Measurements from ENCODE around the gene BBOF1.
"Not testable (repeated sequence)": the region's sequence is repeated elsewhere in the genome, so short reads cannot be mapped to it uniquely, and the experiment has no call there.

BBOF1 gene

GRCh38 chr14:74018586-74019407 is at the start of gene BBOF1, which contains the start of gene ENTPD5:
Gene BBOF1 (plus strand): TSS chr14:74019349. CDS start chr14:74019479, 130 bp downstream.
Gene ENTPD5 (minus strand): TSS chr14:74019288. CDS start chr14:73988102, 31,186 bp downstream.
- peak within 1 kb of the TSS; percentile 86 for H3K9ac ChIP-seq (ENCODE audit: low read depth, low read length)
- H3K4me1 ChIP-seq (ENCODE audit: insufficient read depth, low read length): no peaks in the 10 kb centered on the region
- no peaks in the 10 kb centered on the region for H3K9me3 ChIP-seq (ENCODE audit: control insufficient read depth, insufficient read depth, low read length)
- H3K36me3 ChIP-seq (ENCODE audit: insufficient read depth, low read length): no peaks in the 10 kb centered on the region

GRCh38 chr14:73973497-73973896 is 45.7 kb upstream of the BBOF1 start:
- no peaks in the 10 kb centered on the region for H3K9me3 ChIP-seq (ENCODE audit: control insufficient read depth, insufficient read depth, low read length)
- no peaks in the 10 kb centered on the region; the same call in 1 of the 2 replicates for H3K36me3 ChIP-seq (ENCODE audit: insufficient read depth, low read length)
- H3K4me1 ChIP-seq (ENCODE audit: insufficient read depth, low read length): no peaks in the 10 kb centered on the region
- no peak overlapping the region for H3K9ac ChIP-seq (ENCODE audit: low read depth, low read length)

GRCh38 chr14:73976125-73976524 is 43.0 kb upstream of the BBOF1 start:
- Histone ChIP-seq H3K9ac (ENCODE audit: low read depth, low read length) (no peak overlapping the region), H3K36me3 (ENCODE audit: insufficient read depth, low read length) (no peaks in the 10 kb centered on the region), H3K4me1 (ENCODE audit: insufficient read depth, low read length) (no peaks in the 10 kb centered on the region)

GRCh38 chr14:73977896-73978295 is 41.3 kb upstream of the BBOF1 start:
- Histone ChIP-seq H3K4me1 (ENCODE audit: insufficient read depth, low read length) (no peaks in the 10 kb centered on the region), H3K9ac (ENCODE audit: low read depth, low read length) (no peak overlapping the region), H3K36me3 (ENCODE audit: insufficient read depth, low read length) (no peaks in the 10 kb centered on the region), H3K9me3 (ENCODE audit: control insufficient read depth, insufficient read depth, low read length) (no peaks in the 10 kb centered on the region)

More at GRCh38 chr14:73976125-73976524, 43.0 kb upstream of the BBOF1 start:
- no peaks in the 10 kb centered on the region for H3K9me3 ChIP-seq (ENCODE audit: control insufficient read depth, insufficient read depth, low read length)

- Histone ChIP-seq H3K4me1 (ENCODE audit: insufficient read depth, low read length) (no peaks in the 10 kb centered on the region), H3K9me3 (ENCODE audit: control insufficient read depth, insufficient read depth, low read length) (no peaks in the 10 kb centered on the region), H3K36me3 (ENCODE audit: insufficient read depth, low read length) (peaks cover 4% of the 10 kb centered on the region; the same call in 1 of the 2 replicates), H3K9ac (ENCODE audit: low read depth, low read length) (no peak overlapping the region)
Measured at GRCh38 chr14:73988065-73988464, 31.1 kb upstream of the BBOF1 start.

GRCh38 chr14:73988656-73989055 is 30.5 kb upstream of the BBOF1 start:
- H3K9ac ChIP-seq (ENCODE audit: low read depth, low read length); H3K36me3 ChIP-seq (ENCODE audit: insufficient read depth, low read length); H3K9me3 ChIP-seq (ENCODE audit: control insufficient read depth, insufficient read depth, low read length); H3K4me1 ChIP-seq (ENCODE audit: insufficient read depth, low read length): not testable (repeated sequence)

- Histone ChIP-seq H3K9ac (ENCODE audit: low read depth, low read length) (no peak overlapping the region), H3K9me3 (ENCODE audit: control insufficient read depth, insufficient read depth, low read length) (no peaks in the 10 kb centered on the region), H3K4me1 (ENCODE audit: insufficient read depth, low read length) (no peaks in the 10 kb centered on the region), H3K36me3 (ENCODE audit: insufficient read depth, low read length) (peaks cover 3% of the 10 kb centered on the region; the same call in 1 of the 2 replicates)
Measured at GRCh38 chr14:73991092-73991491, 28.1 kb upstream of the BBOF1 start.

GRCh38 chr14:73994926-73995325 is 24.2 kb upstream of the BBOF1 start:
- H3K36me3 ChIP-seq (ENCODE audit: insufficient read depth, low read length); H3K9ac ChIP-seq (ENCODE audit: low read depth, low read length); H3K9me3 ChIP-seq (ENCODE audit: control insufficient read depth, insufficient read depth, low read length); H3K4me1 ChIP-seq (ENCODE audit: insufficient read depth, low read length): not testable (repeated sequence)

GRCh38 chr14:73995977-73996378 is 23.2 kb upstream of the BBOF1 start:
- Histone ChIP-seq H3K9me3 (ENCODE audit: control insufficient read depth, insufficient read depth, low read length) (no peaks in the 10 kb centered on the region), H3K4me1 (ENCODE audit: insufficient read depth, low read length) (no peaks in the 10 kb centered on the region), H3K9ac (ENCODE audit: low read depth, low read length) (no peak overlapping the region), H3K36me3 (ENCODE audit: insufficient read depth, low read length) (no peaks in the 10 kb centered on the region)

- Histone ChIP-seq H3K9me3 (ENCODE audit: control insufficient read depth, insufficient read depth, low read length) (no peaks in the 10 kb centered on the region), H3K4me1 (ENCODE audit: insufficient read depth, low read length) (no peaks in the 10 kb centered on the region), H3K36me3 (ENCODE audit: insufficient read depth, low read length) (no peaks in the 10 kb centered on the region), H3K9ac (ENCODE audit: low read depth, low read length) (no peak overlapping the region)
Measured at GRCh38 chr14:73996731-73997107, 22.4 kb upstream of the BBOF1 start.

GRCh38 chr14:73997108-73997943 is 21.8 kb upstream of the BBOF1 start:
- no peaks in the 10 kb centered on the region for H3K36me3 ChIP-seq (ENCODE audit: insufficient read depth, low read length)
- H3K4me1 ChIP-seq (ENCODE audit: insufficient read depth, low read length): no peaks in the 10 kb centered on the region
- no peaks in the 10 kb centered on the region for H3K9me3 ChIP-seq (ENCODE audit: control insufficient read depth, insufficient read depth, low read length)
- no peak overlapping the region for H3K9ac ChIP-seq (ENCODE audit: low read depth, low read length)

- no peaks in the 10 kb centered on the region for H3K9me3 ChIP-seq (ENCODE audit: control insufficient read depth, insufficient read depth, low read length)
- H3K36me3 ChIP-seq (ENCODE audit: insufficient read depth, low read length): no peaks in the 10 kb centered on the region
- no peak overlapping the region for H3K9ac ChIP-seq (ENCODE audit: low read depth, low read length)
- no peaks in the 10 kb centered on the region for H3K4me1 ChIP-seq (ENCODE audit: insufficient read depth, low read length)
Measured at GRCh38 chr14:73997944-73998447, 21.2 kb upstream of the BBOF1 start.

- no peaks in the 10 kb centered on the region for H3K9me3 ChIP-seq (ENCODE audit: control insufficient read depth, insufficient read depth, low read length)
- no peak overlapping the region for H3K9ac ChIP-seq (ENCODE audit: low read depth, low read length)
- H3K36me3 ChIP-seq (ENCODE audit: insufficient read depth, low read length): no peaks in the 10 kb centered on the region
- no peaks in the 10 kb centered on the region for H3K4me1 ChIP-seq (ENCODE audit: insufficient read depth, low read length)
Measured at GRCh38 chr14:73998726-73999125, 20.4 kb upstream of the BBOF1 start.

GRCh38 chr14:74005664-74006063 is 13.5 kb upstream of the BBOF1 start:
- not testable (repeated sequence) for H3K4me1 ChIP-seq (ENCODE audit: insufficient read depth, low read length); H3K9ac ChIP-seq (ENCODE audit: low read depth, low read length); H3K36me3 ChIP-seq (ENCODE audit: insufficient read depth, low read length); H3K9me3 ChIP-seq (ENCODE audit: control insufficient read depth, insufficient read depth, low read length)

Measured in ES-I3 (cell line).